NCI-H1105 treated with DMSO at 0.1 percent for 48 hours (cell line): ENCODE measurements around the gene TRIL.

Experiments used
- DNase-seq: peaks from one replicate; lab custom pipeline; 2025; lab: John Stamatoyannopoulos, UW

TRIL gene

GRCh38 chr7:28983396-28984190 is 25.5 kb upstream of the TRIL start:
- DNase-seq = no peak

- no peak for DNase-seq
Observed at GRCh38 chr7:28981161-28981465, 23.0 kb upstream of the TRIL start.

DNA sequence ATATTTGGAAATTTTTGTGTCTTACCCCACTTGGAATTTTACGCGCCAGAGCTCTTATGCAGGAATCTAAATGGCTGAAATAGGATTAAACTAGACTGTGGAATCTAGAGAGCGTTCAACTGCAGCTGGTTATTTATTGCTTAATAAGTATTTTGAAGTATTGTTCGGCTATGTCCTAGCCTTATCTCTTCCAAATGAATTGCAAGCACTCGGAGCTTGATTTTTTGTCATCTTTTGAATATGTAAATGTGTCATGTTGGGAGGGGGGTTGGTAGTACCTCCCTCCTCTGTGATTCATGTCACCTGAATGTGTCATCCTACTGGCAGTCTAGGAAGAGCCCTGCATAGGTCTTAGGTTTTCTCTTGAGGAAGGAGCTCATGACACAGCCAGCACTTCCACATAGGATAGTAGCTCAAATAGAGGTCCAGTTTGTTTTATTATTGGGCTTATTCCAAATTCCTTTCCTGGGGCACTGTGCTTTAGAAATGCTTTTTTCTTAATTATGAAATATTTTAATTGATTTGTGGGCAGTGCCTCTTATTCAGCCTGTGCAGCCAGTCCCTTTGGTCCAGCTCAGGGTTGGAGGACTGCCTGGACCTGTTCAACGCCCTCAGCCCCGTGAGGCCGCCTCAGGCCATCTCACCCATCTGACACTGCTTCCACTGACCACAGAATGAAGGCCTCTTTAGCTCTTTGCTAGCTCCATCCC is 22.5 kb upstream of the TRIL start:
- DNase-seq = no peak

DNA sequence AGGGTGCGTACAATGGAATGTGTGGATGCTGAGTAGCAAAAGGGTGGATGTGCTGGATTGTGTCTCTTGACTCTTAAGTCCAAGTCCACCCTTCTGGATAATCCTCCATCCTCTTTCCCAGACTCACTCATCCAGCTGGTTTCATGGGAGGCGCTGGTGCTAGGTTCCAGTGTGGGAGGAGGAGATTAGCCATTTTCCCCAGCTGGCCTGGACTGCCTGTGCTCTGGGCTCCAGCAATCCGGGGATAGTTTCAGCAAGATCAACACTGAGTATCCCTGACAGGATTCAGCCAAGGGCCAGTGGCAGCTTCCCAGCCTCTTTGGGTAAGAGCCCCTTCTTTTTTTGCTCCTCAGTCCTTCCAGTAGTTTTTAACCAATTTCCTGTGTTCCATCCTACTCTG is 21.6 kb upstream of the TRIL start:
- no peak for DNase-seq

GRCh38 chr7:28977881-28978280 is 19.8 kb upstream of the TRIL start:
- no peak for DNase-seq

DNA sequence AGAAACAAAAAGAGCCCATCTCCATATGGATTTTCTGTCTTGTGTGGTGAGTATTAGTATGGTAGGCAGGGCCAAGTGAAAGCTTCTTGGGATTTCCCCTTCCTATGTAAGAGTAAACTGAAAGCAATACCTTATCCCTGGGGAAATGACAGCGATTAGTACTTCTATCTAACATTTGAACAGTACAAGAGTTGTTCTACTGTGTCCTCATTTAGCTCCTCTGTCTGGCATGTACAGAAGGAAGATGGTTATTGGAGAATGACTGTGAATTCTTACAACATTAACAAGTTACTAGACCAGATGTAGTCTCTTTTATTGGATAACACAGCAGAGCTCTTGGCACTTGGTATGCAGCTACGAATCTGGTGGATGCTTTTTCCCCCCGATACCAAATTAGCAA is 17.9 kb upstream of the TRIL start:
- no peak for DNase-seq

DNA sequence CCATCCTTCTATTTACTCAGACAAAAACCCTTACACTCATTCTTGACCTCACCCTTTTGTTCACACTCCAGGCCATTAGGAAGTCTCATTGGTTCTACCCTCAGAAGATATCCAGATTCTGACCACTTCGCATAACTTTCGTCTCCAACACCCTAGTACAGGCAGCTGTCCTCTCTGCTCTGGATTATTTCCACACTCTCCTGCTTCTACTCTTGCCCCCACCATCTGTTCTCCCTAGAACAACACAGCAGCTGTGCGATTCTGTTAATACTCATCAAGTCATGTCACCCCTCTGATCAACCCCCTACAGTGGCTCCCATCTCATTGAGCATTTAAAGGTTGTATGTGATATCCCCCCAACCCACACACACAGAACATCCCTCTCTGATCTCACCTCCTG is 15.5 kb upstream of the TRIL start:
- no peak for DNase-seq

GRCh38 chr7:28964056-28964455 is 5.9 kb upstream of the TRIL start:
- no peak for DNase-seq

DNA sequence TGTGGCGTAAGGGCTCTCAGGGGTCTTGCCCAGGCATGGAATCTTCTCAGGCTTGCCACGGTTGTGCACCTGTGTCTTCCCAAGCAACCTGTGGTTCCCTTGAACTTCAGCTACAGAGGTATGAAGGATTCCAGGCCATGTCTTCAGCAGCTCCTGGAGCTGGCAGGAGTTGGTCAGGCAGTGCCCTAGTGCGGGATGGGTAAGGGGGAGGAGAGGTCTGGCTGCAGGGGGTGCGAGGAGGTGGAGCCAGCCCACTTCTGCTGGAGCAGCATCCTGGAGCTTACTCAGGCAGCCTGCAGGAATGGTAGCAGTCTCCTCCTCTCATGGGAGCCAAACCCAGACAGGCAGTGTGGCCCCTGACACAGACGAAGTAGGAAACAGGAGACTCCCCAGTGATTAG is 3.8 kb upstream of the TRIL start:
- no peak for DNase-seq

DNA sequence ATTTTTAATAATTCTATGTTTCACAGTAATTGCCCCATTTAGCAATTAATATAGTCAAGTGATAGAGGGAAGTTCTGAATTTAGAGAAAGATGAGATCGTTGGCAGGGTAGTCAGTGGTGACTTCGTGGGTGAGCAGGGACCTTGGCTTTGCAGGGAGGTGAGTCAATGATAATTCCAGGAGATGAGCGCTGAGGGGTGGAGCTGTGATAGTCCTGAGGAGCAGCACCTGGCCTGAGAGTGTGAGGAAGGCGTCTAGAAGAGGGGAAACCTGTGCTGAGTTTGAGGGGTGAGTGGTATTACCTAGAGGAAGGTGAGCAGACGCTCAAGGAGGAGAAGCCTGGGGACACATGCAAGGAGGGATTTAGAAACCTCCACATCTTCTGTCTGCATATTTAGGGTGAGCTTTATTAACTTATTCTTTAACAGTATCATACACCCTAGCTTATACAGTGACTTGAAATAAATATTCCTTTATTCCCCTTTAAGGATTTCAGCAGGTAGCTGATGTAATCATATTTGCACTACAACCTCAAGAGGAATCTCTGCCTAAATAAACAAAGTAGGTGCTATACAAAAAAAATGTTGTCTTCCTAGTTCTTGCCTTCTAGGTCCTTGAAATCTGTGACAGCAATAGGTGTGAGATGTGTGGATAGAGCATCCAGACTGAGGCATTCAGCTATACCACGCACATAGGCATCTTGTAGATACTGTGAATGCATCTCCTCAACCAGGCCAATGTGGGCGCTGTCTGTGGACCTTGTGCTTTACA is 2.1 kb upstream of the TRIL start:
- no peak for DNase-seq

- DNase-seq = no peak
Observed at GRCh38 chr7:28958980-28959347, 834 bp upstream of the TRIL start.

GRCh38 chr7:28957751-28958234 is 337 bp downstream of the TRIL start:
- DNase-seq = no peak

DNA sequence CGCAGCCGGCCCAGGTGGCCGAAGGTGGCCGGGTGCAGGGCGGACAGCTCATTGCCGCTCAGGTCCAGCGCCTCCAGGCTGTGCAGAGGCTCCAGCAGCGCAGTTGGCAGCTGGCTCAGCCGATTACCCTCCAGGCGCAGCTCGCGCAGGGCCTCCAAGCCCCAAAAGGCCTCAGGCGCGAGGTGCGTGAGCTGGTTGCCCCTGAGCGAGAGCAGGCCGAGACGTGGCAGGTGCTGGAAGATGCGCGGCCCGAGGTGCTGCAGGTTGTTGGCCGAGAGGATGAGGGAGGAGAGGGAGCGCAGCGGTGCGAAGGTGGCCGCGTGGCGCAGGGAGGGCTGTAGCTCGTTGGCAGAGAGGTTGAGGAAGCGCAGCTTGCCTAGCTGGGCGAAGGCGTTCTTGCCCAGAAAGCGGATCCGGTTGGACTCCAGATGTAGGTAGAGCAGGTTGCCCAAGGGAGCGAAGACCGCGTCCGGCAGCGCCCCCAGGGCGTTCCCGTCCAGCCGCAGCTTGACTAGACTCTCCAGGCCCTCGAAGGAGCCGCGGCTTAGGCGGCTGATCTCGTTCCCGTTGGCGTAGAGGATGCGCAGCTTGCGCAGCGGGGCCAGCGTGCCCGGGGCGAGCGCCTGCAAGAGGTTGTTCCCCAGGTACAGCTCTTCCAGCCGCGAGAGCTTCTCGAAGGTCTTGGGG is 923 bp downstream of the TRIL start:
- no peak for DNase-seq

- peak; percentile 26 for DNase-seq
Observed at GRCh38 chr7:28956608-28957063, 1.5 kb downstream of the TRIL start.

GRCh38 chr7:28955718-28956607 is 2.2 kb downstream of the TRIL start:
- peak; percentile 75 for DNase-seq

- no peak for DNase-seq
Observed at GRCh38 chr7:28955356-28955717, 2.8 kb downstream of the TRIL start.

GRCh38 chr7:28954946-28955345 is 3.2 kb downstream of the TRIL start:
- DNase-seq = no peak

DNA sequence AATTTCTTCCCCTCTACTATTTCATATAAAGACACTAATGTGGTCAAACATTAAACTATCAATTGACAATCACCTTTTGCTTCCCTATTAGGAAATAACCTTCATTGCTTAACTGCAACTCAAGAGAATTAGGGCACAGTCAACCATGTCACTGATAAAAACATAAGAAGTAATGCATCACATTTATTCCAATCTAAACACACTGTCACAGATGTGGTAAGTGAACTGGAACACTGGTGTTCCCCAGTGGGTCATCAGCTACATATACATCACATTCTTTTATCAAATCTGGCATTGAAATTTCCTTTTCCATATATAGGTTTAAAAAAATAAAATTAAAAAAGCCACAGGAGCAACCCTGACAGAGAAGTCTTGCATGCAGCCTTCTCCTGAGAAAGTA is 3.7 kb downstream of the TRIL start:
- DNase-seq = no peak

- peak; percentile 11 for DNase-seq
Observed at GRCh38 chr7:28953633-28954032, 4.5 kb downstream of the TRIL start.

DNA sequence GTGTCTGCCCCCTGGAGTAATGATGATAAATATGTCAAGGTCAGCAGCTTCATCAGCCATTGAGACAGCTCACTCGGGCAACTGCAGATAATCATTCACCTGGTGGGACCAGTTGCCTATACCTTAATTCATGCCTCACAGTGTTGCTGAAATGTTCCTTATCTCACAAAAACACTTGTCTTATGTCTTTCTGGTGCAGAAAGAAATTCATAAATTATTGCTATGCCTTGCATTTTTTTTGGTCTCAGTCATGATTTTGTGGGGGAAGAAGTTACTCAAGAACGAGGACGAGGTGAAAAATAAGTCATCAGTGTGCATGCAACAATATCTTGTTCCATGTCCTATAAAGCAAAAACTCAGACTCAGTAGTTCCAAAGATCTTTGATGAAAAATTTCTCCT is 16.0 kb downstream of the TRIL start:
- DNase-seq = no peak

- DNase-seq = no peak
Observed at GRCh38 chr7:28941633-28942032, 16.5 kb downstream of the TRIL start.
